ENCODE measurements around the gene PCDH1. TPM values are rescaled to one million over a fixed set of nuclear protein-coding genes. Genes with fewer than 3 reads are reported as not detected.

The PCDH1 gene
- total RNA-seq, 1 donor, result 2.8 TPM

DNA sequence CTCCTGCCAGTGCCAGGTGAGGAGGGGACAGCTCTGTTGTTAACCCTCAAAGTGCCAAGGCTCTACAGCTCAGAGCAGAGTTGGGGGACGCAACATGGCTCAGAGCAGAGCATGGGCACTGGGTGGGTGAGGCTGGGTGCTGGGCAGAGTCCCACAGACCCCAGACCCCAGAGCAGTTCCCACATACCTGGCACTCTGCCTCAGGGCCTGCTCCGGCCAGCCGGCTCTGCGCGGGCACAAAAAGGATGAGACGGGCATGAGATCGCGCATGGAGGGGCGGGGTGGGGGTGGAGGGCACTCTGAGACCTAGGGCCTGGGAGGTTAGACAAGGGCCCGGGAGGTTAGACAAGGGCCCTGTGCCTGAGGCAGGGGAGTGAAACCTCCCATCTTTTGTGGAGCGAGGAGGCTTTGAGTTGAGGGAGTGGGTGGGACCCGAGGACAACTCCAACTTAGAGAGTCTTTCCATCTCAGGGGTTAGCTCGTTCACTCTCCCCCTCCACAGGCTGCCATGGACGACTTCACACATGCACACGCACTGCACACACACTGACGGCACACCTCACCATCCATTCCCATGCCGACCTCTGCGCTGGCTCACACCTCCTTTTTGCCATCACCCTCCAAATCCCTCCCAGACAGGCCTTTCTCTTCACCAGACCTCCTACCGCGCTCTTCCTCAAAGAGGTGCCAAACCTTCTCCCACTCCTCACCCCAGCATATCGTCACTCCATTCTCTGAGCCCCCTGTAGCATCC lies 22.0 kb downstream of the PCDH1 start:
- H3K9me3 ChIP-seq (ENCODE audit: low read depth, low read length), result no peaks in the 10 kb centered on the region
- no peaks in the 10 kb centered on the region for H3K27me3 ChIP-seq (ENCODE audit: insufficient read depth, low read length)
- no peaks in the 10 kb centered on the region for H3K4me1 ChIP-seq (ENCODE audit: insufficient read depth, low read length)
- H3K4me3 ChIP-seq (ENCODE audit: low read length), result no peak overlapping the region

DNA sequence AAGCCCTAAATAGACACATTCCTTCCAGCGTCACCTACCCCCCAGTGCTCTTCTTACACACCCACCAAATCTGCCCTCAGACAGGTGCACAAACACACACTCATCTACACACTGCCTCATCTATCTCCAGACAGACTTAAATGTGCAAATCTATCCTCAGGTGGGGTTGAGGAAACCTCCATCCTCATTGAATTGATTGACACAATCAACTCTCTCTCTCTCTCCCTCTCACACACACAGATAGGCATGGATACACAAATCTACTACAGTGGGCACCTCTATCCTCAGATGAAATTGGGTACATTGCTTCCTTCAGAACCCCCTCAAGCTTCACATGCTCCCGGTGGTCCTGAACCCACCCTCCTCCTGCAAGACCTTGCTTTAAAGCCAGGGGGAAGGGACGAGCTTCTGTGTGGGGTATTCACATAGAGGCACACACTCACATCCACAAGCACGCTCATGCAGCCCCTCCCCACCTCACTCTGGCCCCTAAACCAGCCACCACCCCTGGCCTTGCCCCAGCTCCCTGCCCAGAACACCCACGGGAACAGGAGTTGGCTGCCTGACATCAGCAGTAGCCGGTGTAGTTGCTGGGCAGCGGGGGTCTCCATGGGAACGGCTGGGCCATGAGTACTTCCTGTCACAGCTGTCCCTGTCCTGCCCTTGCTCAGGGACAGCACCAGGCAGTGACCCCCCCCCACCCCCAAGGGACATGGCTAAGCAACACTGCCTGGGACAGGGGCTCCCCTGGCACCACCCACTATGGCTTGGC lies 22.8 kb downstream of the PCDH1 start:
- H3K27me3 ChIP-seq (ENCODE audit: insufficient read depth, low read length), result no peaks in the 10 kb centered on the region

DNA sequence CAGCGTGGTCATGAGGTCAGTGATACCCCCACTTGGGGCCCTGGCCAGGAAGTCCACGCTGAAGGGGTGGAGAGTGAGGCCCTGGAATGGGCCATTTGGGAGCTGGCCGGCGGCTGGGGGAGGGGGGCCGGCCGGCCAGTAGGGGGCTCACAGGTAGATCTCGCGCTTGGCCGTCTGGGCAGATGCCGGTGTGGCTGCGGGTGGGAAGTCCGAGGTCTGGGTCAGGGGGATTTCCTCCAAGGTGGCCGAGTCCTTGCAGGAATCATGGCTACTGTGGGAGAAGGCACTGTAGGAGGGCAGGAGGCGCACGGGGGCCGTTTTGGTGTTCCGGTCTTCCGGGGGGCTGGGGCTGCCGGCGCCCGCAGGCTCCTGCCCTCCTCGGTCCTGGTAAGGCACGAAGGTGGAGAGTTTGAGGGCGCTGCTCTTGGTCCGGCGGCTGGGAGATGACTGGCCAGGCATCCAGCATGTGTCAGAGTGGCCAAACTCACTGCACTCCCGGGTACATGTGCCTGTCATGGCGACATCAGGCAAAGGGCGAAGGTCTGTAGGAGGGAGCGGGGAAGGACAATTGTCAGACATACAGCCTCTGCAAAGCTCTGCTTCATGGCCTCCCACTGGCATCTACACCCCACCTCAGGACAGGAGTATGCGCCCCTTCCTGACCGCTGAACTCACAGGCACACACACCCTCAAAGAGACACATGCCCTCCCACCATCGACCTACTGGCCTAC lies 24.1 kb downstream of the PCDH1 start:
- H3K9me3 ChIP-seq (ENCODE audit: low read depth, low read length), result no peaks in the 10 kb centered on the region
- H3K27me3 ChIP-seq (ENCODE audit: insufficient read depth, low read length), result no peaks in the 10 kb centered on the region

More for the DNA sequence above, 22.8 kb downstream of the PCDH1 start:
- H3K4me1 ChIP-seq (ENCODE audit: insufficient read depth, low read length), result no peaks in the 10 kb centered on the region
- no peaks in the 10 kb centered on the region for H3K9me3 ChIP-seq (ENCODE audit: low read depth, low read length)
- H3K4me3 ChIP-seq (ENCODE audit: low read length), result no peak overlapping the region

DNA sequence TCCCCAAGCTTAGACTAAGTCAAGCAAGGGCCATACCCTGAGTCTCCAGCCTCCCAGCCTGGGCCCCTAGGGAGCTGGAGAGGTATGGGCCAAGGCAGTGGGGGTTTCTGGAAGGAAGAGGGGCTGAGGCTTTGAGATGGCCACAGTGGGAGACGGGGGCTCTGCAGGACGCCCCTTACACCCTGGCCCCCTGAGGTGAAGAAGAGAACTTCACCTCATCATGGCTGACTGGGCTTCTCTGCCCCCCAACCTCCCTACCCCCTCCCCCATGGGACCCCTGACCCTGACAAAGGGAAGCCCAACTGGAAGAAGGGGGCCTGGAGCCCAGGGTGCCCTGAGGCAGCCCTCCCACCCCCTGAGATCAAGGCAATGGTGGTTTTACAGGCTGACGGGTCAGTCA lies 25.8 kb downstream of the PCDH1 start:
- peaks cover 14% of the 10 kb centered on the region for H3K4me1 ChIP-seq (ENCODE audit: insufficient read depth, low read length)
- no peak overlapping the region for H3K4me3 ChIP-seq (ENCODE audit: low read length)
- H3K27me3 ChIP-seq (ENCODE audit: insufficient read depth, low read length), result peaks cover 6% of the 10 kb centered on the region
- H3K9me3 ChIP-seq (ENCODE audit: low read depth, low read length), result no peaks in the 10 kb centered on the region

More for the DNA sequence above, 24.1 kb downstream of the PCDH1 start:
- H3K4me3 ChIP-seq (ENCODE audit: low read length), result no peak overlapping the region
- peaks cover 7% of the 10 kb centered on the region for H3K4me1 ChIP-seq (ENCODE audit: insufficient read depth, low read length)

DNA sequence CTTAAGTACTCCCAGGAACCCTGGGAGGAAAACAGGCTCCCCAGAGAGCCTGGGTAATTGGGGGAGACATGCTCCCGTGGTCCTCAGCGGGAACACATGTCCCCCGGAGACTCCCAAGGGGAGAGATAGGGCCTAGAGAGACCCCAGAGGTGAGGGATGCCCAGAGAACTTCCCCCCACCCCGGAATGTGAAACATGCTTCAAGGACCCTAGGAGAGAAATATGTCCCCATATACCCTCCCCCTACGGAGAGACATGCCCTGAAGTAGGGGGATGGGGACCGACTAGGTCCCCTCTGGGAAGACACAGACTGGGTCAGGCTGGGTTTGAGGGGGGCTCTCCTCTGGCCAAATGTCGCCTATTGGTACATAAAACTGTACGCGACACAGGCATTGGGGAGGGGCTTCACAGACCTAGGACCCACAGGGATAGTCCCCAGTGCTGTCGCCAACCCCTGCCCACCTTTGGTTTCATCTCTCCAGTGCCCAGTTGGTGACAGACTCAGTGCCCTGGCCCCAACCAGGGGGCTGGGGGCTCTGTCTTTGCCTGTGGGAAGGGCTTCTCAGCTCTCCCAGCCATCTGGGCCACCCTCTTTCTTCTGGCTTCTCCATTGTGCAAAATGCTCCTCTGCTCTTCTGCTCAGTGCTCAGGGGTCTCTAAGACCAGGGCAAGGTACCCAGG lies 26.9 kb downstream of the PCDH1 start:
- Histone ChIP-seq H3K4me1 (ENCODE audit: insufficient read depth, low read length) (peaks cover 14% of the 10 kb centered on the region), H3K9me3 (ENCODE audit: low read depth, low read length) (no peaks in the 10 kb centered on the region), H3K4me3 (ENCODE audit: low read length) (no peak overlapping the region), H3K27me3 (ENCODE audit: insufficient read depth, low read length) (peaks cover 6% of the 10 kb centered on the region)

DNA sequence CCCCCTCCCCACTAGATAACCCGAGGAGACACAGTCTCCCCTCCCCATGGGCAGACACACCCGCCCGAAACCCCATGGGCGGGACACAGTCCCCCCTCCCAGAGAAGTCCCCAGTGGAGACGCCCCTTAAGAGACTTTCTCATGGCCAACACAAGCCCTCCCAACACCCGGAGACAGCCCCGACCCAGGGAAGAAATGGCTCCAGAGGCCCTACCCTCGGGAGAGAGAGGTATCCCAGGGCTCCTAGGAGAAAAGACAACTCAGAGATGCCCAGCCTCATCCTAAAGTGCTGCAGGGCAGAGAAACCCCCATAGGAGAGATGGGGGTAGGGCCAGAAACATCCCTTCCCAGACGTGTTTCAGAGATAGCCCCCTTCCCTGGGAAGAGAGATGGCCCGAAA lies 27.4 kb downstream of the PCDH1 start:
- Histone ChIP-seq H3K9me3 (ENCODE audit: low read depth, low read length) (no peaks in the 10 kb centered on the region), H3K27me3 (ENCODE audit: insufficient read depth, low read length) (peaks cover 6% of the 10 kb centered on the region), H3K4me3 (ENCODE audit: low read length) (no peak overlapping the region), H3K4me1 (ENCODE audit: insufficient read depth, low read length) (peaks cover 14% of the 10 kb centered on the region)

DNA sequence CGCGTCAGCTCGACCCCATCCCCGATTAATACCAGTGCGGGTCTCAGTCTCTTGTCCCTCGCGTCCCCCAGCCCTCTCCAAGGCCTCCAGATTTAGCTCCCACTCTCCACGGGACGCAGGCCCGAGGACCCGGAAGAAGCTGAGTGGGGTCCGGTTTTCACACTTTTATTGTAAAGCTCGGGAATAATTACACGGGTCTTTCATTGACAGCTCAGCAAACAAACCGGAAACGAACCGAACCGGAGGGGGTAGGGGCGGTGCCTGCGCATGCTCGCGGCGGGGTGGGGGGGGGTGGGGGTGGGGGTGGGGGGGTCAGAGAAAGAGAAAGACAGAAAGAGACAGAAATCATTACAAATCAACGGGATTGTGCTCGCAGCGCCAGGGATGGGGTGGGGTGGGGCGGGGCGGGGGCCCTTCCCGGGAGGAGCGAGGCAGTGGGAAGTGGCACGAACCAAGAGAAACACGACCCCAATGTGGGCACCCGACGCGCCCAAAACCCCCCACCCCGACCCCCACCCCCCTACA lies 27.9 kb downstream of the PCDH1 start:
- H3K4me1 ChIP-seq (ENCODE audit: insufficient read depth, low read length), result peaks cover 14% of the 10 kb centered on the region
- H3K27me3 ChIP-seq (ENCODE audit: insufficient read depth, low read length), result peaks cover 6% of the 10 kb centered on the region
- peak overlapping the region; percentile 69 for H3K4me3 ChIP-seq (ENCODE audit: low read length)
- no peaks in the 10 kb centered on the region for H3K9me3 ChIP-seq (ENCODE audit: low read depth, low read length)

DNA sequence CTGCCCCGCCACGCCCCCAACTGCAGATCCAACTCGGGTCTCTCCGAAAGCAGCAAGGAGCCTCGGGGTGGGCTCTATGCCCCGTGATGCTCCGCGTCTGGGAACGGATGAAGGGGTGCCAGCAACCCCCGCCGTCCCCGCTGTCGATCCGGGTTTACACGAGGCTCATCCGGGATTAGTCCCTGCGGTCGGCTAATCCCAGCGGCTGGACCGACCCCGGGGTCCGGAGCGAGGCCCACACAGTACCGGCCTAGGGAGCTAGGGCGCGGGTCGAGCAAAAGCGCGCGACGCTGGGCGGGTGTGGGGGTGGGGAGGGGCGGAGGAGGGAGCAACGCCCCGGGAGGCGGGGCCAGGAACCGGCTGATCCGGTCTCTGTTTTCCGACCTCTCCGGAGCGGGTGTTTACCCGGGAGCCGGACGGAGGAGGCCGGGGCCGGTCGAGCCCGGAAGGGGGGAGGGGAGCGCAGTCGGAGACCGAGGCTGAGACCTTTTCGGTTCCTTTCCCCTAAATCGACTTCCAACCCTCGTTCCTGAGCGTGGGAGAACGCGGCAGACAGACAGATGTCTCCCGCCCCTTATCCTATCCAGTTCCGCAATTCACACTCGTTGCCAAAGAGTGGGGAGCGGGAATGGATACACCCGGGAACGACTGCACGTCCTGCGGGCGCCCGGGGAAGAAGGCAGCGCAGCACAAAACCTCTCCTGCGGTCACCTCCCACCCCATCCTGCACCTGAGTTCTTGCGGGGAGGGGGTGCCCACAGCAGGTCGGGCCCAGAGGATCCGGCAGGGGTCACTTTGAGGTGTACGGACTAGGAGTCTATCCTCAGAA lies 28.6 kb downstream of the PCDH1 start:
- H3K9me3 ChIP-seq (ENCODE audit: low read depth, low read length), result no peaks in the 10 kb centered on the region
- H3K27me3 ChIP-seq (ENCODE audit: insufficient read depth, low read length), result peaks cover 6% of the 10 kb centered on the region
- H3K4me1 ChIP-seq (ENCODE audit: insufficient read depth, low read length), result peaks cover 14% of the 10 kb centered on the region
- peak overlapping the region; percentile 69 for H3K4me3 ChIP-seq (ENCODE audit: low read length)

DNA sequence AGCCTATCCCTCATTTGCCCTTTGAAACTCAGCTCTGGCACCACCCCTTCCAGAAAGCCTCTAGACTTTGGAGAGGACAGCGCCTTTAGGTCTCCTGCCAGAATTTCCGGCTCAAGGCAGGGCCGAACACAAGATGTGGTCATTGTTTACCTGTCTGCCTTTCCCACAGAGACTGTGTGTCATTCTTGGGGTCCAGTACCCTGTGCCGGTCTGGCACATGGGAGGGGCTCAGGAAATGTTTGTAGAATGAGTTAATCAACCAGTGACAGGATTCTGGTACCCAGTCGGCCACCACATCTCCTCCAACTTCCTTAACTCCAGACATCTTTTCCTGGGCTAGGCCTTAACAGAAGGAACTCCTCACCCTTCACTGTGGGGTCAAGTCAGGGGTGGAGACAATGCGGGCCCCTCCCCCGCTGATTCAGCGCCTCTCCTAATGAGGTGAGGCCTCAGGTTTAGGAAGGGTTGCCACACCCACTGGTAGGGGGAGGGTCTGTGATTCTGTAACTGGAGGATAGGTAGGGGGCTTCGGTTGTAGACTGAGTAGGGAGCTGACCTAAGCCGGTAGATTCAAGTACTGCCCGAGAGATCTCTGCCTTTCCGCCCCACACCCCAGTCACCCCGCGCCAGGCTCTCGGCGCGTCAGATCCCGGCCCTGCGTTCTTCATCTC lies 29.3 kb downstream of the PCDH1 start:
- H3K27me3 ChIP-seq (ENCODE audit: insufficient read depth, low read length), result peaks cover 6% of the 10 kb centered on the region
- peaks cover 14% of the 10 kb centered on the region for H3K4me1 ChIP-seq (ENCODE audit: insufficient read depth, low read length)
- peak overlapping the region; percentile 69 for H3K4me3 ChIP-seq (ENCODE audit: low read length)

DNA sequence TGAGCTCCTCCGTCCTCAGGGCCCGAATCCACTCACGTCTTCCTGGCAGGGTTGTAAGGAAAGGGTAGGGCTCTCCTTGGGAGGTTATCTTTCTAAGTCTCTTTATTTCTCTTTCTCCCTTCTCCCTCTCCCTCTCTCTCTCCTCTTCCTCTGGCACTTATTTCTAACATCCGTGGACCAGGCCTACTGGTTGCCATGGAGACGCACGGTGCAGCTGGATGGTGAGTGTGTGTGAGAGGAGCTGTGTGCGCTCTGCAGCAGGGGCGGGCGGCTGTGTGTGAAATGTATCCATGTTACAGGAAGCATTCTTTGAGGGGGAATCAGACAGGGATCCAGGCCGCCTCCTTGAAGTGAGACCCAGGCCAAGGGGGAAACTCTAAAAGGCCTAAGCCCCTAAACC lies 32.2 kb downstream of the PCDH1 start:
- no peaks in the 10 kb centered on the region for H3K9me3 ChIP-seq (ENCODE audit: low read depth, low read length)
- H3K4me3 ChIP-seq (ENCODE audit: low read length), result no peak overlapping the region
- peaks cover 14% of the 10 kb centered on the region for H3K4me1 ChIP-seq (ENCODE audit: insufficient read depth, low read length)
- peaks cover 6% of the 10 kb centered on the region for H3K27me3 ChIP-seq (ENCODE audit: insufficient read depth, low read length)

More for the DNA sequence above, 29.3 kb downstream of the PCDH1 start:
- H3K9me3 ChIP-seq (ENCODE audit: low read depth, low read length), result no peaks in the 10 kb centered on the region

DNA sequence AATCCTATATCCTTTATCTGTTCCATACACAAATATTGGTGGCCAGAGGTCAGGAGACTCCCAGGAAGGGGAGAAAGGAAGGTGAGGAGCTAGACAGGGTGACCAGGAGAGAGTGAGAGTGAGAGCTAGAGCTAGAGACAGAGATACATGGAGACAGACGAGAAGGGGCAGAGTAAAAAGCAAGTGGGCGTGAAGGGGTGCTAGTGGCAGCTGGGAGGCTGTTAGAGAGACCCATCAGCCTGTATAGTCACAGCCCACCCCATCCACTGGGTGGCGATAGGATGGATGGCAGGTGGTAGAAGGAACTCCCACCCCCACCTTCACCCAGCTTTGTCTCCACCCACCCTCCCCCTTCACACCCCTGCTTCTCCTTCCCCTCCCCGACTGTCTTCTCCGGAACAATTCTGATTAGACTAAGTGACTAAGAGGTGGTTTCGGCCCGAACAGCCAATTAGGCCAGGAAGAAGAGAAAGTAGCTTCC lies 32.8 kb downstream of the PCDH1 start:
- Histone ChIP-seq H3K4me3 (ENCODE audit: low read length) (no peak overlapping the region), H3K27me3 (ENCODE audit: insufficient read depth, low read length) (peaks cover 6% of the 10 kb centered on the region), H3K4me1 (ENCODE audit: insufficient read depth, low read length) (peaks cover 14% of the 10 kb centered on the region), H3K9me3 (ENCODE audit: low read depth, low read length) (no peaks in the 10 kb centered on the region)

DNA sequence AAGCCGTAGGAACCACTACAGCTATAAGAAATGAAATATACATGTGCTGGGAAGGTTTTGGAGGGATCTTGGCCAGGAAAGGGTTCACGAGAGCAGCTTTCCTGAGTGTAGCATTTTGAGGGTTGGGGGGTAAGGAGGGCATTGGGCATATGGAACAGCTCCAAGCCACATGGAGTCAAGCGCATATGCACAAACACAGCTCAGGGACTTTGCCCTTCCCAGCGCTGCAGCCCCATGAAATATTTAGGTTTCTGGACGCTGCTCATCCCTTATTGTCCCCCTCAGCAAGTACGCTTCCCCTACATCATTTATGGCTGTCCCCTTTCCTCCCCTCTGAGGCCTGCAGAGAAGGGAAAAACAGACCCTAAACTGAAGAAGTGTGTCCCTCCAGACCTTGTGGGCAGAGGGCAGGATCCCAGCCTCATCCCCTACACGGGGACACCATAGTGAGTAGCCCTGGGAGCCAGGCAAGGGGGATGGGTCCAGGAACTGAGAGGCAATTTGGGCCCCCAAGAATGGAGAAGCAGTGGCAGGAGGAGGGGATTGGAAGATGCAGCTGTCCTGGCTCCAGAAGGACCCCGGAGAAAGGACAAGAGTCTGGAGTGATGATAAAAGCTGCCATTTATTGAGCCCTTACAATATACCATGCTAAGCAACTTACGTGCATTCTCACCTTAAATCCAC lies 33.7 kb downstream of the PCDH1 start:
- H3K4me3 ChIP-seq (ENCODE audit: low read length), result no peak overlapping the region
- H3K4me1 ChIP-seq (ENCODE audit: insufficient read depth, low read length), result peaks cover 11% of the 10 kb centered on the region
- no peaks in the 10 kb centered on the region for H3K9me3 ChIP-seq (ENCODE audit: low read depth, low read length)
- H3K27me3 ChIP-seq (ENCODE audit: insufficient read depth, low read length), result peaks cover 6% of the 10 kb centered on the region
